Smooth muscle cell (in vitro differentiated cells): Measurements from ENCODE around the gene CUX1. TPM values are rescaled to one million over a fixed set of nuclear protein-coding genes. Genes with fewer than 3 reads are reported as not detected.
A peak's percentile ranks its signal among the peaks of the same experiment; 100 is the strongest.

Experiments
- DNase-seq: peaks from one replicate; lab custom pipeline; 2025; ENCODE audit not compliant: unreplicated experiment; lab: John Stamatoyannopoulos, UW
- H2AFZ ChIP-seq: fragments of 200-600 bp; sonication (generic); 2 replicates; pipeline ENCODE4 v1.6.0; 2016; ENCODE audit warnings: antibody characterized with exemption, low read depth, mild to moderate bottlenecking
- H3F3A ChIP-seq: fragments of 200-600 bp; sonication (generic); 2 replicates; pipeline ENCODE4 v1.6.0; 2017; ENCODE audit warnings: antibody characterized with exemption, low read depth
- H3K27ac ChIP-seq: fragments of 200-600 bp; sonication (generic); 2 replicates; pipeline ENCODE4 v1.5.1; 2016; ENCODE audit warnings: low read depth, mild to moderate bottlenecking
- H3K27me3 ChIP-seq: fragments of 200-600 bp; sonication (generic); 2 replicates; pipeline ENCODE4 v1.6.1; 2016; ENCODE audit warnings: low read depth, mild to moderate bottlenecking
- H3K36me3 ChIP-seq: fragments of 200-600 bp; sonication (generic); 2 replicates; pipeline ENCODE4 v1.5.1; 2016; ENCODE audit warnings: low read depth
- H3K4me1 ChIP-seq: fragments of 200-600 bp; sonication (generic); 2 replicates; pipeline ENCODE4 v1.5.1; 2016; ENCODE audit warnings: low read depth
- H3K4me2 ChIP-seq: fragments of 200-600 bp; sonication (generic); 2 replicates; pipeline ENCODE4 v1.6.0; 2016; ENCODE audit warnings: mild to moderate bottlenecking
- H3K4me3 ChIP-seq: fragments of 200-600 bp; sonication (generic); 2 replicates; pipeline ENCODE4 v1.5.1; 2016; ENCODE audit warnings: mild to moderate bottlenecking
- H3K79me2 ChIP-seq: fragments of 200-600 bp; sonication (generic); 2 replicates; pipeline ENCODE4 v1.6.0; 2016; ENCODE audit warnings: low read depth, mild to moderate bottlenecking
- H3K9ac ChIP-seq: fragments of 200-600 bp; sonication (generic); 2 replicates; pipeline ENCODE4 v1.6.0; 2016; ENCODE audit warnings: low read depth
- H3K9me3 ChIP-seq: fragments of 200-600 bp; sonication (generic); replicated peaks from 2 replicates; pipeline ENCODE4 v1.5.1; 2016; ENCODE audit warnings: low read depth
- H4K20me1 ChIP-seq: fragments of 200-600 bp; sonication (generic); 2 replicates; pipeline ENCODE4 v1.6.0; 2016; ENCODE audit warnings: low read depth
- WGBS: methylation state at CpG from one replicate; pipeline ENCODE4 v1.1.7; 2016; ENCODE audit warnings: low lambda C conversion rate; 5-methylcytosine and 5-hydroxymethylcytosine counted together
- polyA plus RNA-seq: library from polyadenylated mRNA; unstranded; fragments of >200 nt; fragmentation: Nextera tagmentation; extraction: Ambion mirVana; gene quantifications from 2 replicates; pipeline ENCODE4 v1.2.1, GENCODE V29; 2016
- total RNA-seq: library from RNA; depleted of rRNA; stranded (reverse); fragments of >200 nt; gene quantifications from 2 replicates; pipeline ENCODE4 v1.2.3, GENCODE V29; 2014
- TF ChIP-seq, protein P1 (sequence below): fragments of 200-600 bp; sonication (generic); IDR thresholded peaks from 2 replicates; pipeline ENCODE4 v1.5.1; 2017; ENCODE audit warnings: borderline replicate concordance, mild to moderate bottlenecking, antibody characterized with exemption; ENCODE audit not compliant: insufficient read depth, poor library complexity, severe bottlenecking

CUX1 gene
- total and polyA plus RNA-seq, 2 experiments from 2014 or later, result 56.3 to 78.4 TPM

DNA sequence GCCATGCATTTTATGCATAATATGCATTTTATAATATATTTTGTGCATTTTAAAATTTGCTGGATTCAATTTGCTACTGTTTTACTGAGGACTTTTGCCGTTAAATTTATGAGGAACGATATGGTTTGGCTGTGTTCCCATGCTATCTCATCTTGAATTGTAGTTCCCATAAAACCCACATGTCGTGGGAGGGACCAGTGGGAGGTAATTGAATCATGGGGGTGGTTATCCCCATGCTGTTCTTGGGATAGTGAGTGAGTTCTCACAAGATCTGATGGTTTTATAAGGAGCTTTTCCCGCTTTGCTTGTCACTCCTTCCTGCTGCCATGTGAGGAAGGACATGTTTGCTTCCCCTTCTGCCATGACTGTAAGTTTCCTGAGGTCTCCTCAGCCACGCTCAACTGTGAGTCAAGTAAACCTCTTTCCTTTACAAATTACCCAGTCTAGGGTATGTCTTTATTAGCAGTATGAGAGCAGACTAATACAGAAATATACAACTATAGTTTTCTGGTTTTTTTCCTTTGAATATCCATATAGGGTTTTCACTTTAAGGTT lies 267.9 kb downstream of the CUX1 start:
- Histone ChIP-seq H3K4me3 (no peak overlapping the region), H3K4me2 (no peak overlapping the region), H2AFZ (no peak overlapping the region), H3K4me1 (no peaks in the 10 kb centered on the region), H4K20me1 (peaks cover 25% of the 10 kb centered on the region), H3K36me3 (peaks cover 8% of the 10 kb centered on the region), H3K27ac (no peak overlapping the region), H3K79me2 (peaks cover 77% of the 10 kb centered on the region), H3K27me3 (no peaks in the 10 kb centered on the region), H3K9me3 (peaks cover 11% of the 10 kb centered on the region), H3K9ac (no peak overlapping the region), H3F3A (no peaks in the 10 kb centered on the region)
- TF ChIP-seq, protein P1, sequence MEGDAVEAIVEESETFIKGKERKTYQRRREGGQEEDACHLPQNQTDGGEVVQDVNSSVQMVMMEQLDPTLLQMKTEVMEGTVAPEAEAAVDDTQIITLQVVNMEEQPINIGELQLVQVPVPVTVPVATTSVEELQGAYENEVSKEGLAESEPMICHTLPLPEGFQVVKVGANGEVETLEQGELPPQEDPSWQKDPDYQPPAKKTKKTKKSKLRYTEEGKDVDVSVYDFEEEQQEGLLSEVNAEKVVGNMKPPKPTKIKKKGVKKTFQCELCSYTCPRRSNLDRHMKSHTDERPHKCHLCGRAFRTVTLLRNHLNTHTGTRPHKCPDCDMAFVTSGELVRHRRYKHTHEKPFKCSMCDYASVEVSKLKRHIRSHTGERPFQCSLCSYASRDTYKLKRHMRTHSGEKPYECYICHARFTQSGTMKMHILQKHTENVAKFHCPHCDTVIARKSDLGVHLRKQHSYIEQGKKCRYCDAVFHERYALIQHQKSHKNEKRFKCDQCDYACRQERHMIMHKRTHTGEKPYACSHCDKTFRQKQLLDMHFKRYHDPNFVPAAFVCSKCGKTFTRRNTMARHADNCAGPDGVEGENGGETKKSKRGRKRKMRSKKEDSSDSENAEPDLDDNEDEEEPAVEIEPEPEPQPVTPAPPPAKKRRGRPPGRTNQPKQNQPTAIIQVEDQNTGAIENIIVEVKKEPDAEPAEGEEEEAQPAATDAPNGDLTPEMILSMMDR, result no peak
- DNase-seq, result no peak
- WGBS, result 93% methylated on average over 5 of the region's 5 CpGs

DNA sequence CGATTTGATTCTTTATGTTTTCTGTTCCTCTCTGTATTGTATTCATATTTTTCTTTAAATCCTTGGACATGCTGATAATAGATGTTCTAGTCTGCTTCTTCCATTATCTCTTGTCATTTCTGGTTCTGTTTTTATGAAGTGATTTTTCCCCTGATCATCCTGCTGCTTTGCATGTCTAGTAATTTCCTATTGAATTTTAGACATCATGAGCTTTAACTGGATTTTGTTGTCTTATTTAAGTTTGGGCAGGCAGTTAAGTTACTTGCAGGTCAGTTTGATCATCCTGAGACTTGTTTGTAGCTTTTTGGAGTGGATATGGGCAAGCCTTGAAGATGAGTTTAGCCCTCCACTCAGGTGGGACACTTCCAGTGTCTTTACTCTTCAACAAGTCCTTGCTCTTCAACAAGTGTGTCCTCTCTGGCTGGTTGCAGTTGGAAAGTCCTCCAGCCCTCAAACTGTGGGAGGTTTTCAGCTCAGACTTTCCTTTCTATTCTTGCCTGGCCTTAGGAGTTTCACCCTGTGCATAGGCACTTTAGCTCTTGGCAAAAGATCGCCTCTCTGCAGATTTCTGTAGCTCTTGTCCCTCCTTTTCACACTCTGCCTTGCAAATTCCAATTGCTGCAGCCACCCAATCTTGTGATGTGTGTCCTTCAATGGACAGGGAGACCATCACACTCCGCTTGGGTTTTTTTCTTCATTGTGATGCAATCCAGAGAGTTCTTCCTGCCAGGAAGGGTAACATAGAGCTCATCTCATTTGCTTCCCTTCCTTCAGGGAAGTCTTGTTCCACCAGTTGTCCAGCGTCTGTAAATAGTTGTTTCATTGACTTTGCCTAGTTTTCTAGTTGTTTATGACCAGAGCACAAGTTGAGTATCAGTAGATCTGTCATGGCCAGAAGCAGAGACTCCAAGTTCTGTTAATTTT lies 272.0 kb downstream of the CUX1 start:
- peaks cover 11% of the 10 kb centered on the region for H3K9me3 ChIP-seq
- H3F3A ChIP-seq, result peaks cover 3% of the 10 kb centered on the region
- peaks cover 67% of the 10 kb centered on the region for H3K79me2 ChIP-seq
- no peak overlapping the region for H2AFZ ChIP-seq
- peaks cover 8% of the 10 kb centered on the region for H3K36me3 ChIP-seq
- no peaks in the 10 kb centered on the region for H3K27me3 ChIP-seq
- H3K4me2 ChIP-seq, result no peak overlapping the region
- H3K4me1 ChIP-seq, result peaks cover 6% of the 10 kb centered on the region
- H3K27ac ChIP-seq, result peak overlapping the region; percentile 29
- 77% methylated on average over 4 of the region's 4 CpGs for WGBS
- no peak for DNase-seq
- H3K9ac ChIP-seq, result no peak overlapping the region
- H3K4me3 ChIP-seq, result no peak overlapping the region
- peaks cover 54% of the 10 kb centered on the region for H4K20me1 ChIP-seq
- TF ChIP-seq, protein P1, result no peak

DNA sequence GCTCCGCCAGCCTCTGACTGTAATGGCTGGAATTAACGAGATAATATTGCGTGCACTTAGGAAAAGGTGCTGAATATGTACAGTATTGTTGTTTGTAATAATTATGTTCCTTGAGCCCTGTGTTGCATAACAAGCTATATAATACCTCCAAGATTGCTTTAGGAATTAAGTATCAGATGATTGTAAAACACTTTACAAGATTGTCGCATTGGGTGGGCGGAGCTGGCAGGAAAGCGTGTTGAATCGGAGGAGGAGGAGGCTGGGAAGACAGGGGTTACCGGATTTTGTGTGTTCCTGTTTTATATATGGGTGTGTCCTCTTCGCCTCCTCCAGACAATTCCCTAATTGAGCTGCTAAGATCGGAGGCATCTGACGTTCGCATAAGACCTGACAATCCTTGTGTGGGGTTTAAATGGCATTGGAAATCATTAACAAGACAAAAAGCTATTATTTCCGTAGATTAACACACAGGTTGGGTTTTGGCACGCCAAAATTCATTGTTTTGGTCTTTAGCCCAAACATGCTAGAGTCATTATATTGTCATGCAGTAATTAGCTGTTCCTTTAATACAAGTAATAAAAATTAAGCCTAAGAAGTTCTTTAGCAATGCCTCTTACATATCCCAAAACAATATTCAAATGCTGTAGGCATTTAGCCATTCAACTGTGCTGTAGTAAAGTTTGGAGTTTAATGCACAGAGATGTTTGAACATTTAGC lies 276.3 kb downstream of the CUX1 start:
- no peaks in the 10 kb centered on the region for H3K27me3 ChIP-seq
- peak overlapping the region; percentile 23 for H3K27ac ChIP-seq
- H3K9ac ChIP-seq, result no peak overlapping the region
- H3K4me3 ChIP-seq, result no peak overlapping the region
- H2AFZ ChIP-seq, result no peak overlapping the region
- peaks cover 34% of the 10 kb centered on the region for H3K79me2 ChIP-seq
- H3K4me1 ChIP-seq, result peaks cover 17% of the 10 kb centered on the region
- TF ChIP-seq, protein P1, result no peak
- no peaks in the 10 kb centered on the region for H3K9me3 ChIP-seq
- H4K20me1 ChIP-seq, result peaks cover 59% of the 10 kb centered on the region
- no peak for DNase-seq
- H3K36me3 ChIP-seq, result no peaks in the 10 kb centered on the region
- H3K4me2 ChIP-seq, result no peak overlapping the region
- H3F3A ChIP-seq, result peaks cover 3% of the 10 kb centered on the region
- WGBS, result 68% methylated on average over 14 of the region's 14 CpGs
